ENCODE measurements around the gene SGTB.

Gene SGTB, protein sequence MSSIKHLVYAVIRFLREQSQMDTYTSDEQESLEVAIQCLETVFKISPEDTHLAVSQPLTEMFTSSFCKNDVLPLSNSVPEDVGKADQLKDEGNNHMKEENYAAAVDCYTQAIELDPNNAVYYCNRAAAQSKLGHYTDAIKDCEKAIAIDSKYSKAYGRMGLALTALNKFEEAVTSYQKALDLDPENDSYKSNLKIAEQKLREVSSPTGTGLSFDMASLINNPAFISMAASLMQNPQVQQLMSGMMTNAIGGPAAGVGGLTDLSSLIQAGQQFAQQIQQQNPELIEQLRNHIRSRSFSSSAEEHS

DNA sequence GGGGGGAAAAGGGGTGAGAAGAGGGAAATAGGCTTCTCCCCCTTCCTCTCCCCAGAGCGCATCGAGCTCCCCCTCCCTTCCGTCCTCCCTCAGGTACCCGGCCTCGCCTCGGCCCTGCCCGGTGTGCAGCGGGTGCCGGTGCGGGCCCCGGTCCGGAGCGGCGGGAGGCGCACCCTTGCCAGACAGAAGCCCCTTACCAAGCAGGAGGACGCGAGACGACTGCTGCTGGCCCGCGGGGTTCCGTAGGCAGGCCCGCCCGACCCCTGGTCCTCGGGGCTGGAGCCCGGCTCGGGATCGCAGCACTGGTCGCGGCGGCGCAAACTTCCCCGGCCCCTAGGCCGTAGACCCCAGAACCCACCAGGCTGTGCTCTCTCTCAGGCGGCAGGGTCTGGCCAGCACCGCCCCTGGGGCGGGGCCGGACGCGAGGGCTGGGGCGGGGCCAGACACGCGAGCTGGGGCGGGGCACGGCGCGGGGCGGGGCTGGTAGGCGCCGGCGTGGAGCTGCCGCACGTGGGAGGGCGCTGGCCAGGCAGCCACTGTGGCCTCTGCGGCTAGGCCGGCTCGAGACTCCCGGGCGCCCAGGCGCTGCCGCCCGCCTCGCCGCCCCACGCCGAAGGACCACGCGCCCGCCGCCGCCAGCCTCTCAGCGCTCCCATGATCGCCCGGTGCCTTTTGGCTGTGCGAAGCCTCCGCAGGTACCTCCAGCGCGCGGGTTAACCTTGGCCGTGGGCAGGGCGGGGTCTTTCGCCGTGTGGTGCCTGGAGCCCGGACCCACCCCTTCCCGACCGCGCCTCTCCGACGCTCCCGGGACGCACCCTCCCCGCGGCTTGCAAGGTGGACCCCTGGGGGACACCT lies at the start of gene SGTB, which contains the start of gene NLN:
Gene SGTB (minus strand): TSS at position 390 of the 855 bp plus-strand sequence. CDS start 1,302 bp downstream, outside the sequence.
Gene NLN (plus strand): TSS at position 486 of the 855 bp plus-strand sequence. CDS start 169 bp downstream, at position 655.
- peak; percentile 51 for DNase-seq (ENCODE audit: low read depth)

DNA sequence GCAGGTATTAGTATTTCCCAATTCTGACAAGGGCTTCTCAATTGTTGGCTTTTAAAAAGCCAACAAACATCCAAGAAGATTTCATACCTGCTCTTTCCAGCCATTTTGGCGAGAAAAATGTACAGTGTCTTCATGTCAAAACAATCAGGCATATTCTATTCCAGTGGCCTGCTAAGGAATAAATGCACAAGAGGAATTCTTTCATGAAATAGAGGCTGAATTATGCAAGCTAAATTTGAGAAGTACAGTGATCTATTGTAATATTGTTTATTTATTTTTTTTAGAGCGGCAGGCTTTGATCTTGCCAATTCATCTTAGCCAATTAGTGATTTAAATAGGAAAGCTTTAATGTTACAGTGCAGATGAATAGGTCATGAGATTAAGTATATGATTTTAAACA lies 49.4 kb upstream of the SGTB start:
- DNase-seq (ENCODE audit: low read depth), result no peak

DNA sequence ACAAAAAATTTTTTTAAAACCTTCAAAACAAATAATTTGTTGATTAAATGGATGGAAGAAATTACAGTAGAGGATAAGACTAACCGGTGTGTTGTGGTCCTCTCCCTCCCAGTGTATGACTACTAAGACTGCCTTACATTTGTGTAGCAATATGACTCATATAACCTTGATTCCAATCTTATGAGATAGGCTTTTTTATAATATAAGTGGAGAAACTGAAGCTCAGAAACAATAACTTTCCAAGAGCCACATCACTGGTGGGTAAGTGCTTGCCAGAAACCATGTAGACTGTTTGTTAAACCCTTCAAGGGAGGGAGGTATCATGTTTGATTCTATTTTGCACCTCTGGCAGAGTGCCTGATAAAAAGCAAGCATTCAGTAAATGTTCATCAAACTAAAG lies 47.6 kb upstream of the SGTB start:
- DNase-seq (ENCODE audit: low read depth), result peak; percentile 81

DNA sequence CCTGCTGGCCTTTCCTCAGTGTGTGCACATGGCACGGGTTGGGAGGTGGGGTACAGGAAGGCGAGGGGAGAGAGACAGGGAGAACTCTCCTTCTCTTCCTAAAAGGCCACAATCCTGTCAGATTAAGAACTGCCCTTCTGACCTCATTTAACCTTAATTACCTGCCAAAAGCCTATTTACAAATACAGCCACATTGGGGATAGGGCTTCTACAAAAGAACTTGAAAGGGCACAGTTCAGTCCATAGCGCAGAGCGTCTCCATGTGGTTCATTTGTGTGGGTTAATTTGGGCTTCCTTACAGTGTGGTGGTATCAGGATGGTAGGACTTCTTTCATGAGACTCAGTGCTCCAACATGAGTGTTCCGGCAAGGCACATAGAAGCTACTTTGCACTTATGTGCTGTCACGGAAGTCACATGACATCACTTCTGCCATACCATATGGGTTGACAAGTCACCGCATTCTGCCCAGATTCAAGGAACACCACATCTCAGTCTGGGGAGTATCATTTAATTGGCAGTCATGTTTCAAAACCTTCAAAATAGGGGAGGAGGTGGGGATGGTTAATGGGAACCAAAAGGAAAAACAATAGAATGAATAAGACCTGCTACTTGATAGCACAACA lies 46.9 kb upstream of the SGTB start:
- no peak for DNase-seq (ENCODE audit: low read depth)

DNA sequence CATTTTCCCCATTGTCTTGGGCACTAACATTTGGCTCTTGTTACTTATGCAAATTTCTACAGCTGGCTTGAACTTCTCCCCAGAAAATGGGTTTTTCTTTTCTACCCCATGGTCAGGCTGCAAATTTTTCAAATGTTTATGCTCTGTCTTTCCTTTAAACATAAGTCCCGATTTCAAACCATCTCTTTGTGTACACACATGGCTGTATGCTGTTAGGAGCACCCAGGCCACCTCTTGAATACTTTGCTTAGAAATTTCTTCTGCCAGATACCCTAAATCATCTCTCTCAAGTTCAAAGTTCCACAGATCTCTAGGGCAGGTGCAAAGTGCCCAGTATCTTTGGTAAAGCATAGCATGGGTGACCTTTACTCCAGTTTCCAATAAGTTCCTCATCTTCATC lies 45.7 kb upstream of the SGTB start:
- no peak for DNase-seq (ENCODE audit: low read depth)

DNA sequence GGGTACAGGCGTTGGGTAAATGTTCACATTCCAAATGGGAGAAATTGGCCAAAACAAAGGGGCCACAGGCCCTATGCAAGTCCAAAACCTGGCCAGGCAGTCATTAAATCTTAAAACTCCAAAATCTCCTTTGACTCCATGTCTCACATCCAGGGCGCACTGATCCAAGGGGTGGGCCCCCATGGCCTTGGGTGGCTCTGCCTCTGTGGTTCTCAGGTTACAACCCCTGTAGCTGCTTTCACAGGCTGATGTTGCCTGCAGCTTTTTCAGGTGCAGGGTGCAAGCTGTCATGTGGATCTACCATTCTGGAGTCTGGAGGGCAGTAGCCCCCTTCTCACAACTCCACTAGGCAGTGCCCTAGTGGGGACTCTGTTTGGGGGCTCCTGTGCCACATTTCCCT lies 44.9 kb upstream of the SGTB start:
- DNase-seq (ENCODE audit: low read depth), result no peak

DNA sequence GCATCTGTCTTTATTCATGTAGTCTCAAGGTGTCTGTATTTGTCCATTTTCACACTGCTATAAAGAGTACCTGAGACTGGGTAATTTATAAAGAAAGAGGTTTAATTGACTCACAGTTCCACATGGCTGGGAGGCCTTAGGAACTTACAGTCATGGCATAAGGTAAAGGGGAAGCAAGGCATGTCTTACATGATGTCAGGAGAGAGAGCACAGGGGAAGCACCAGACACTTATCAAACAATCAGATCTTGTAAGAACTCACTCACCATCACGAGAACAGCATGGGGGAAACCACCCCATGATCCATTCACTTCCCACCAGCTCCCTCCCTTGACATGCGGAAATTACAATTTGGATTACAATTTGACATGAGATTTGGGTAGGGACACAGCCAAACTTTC lies 44.3 kb upstream of the SGTB start:
- no peak for DNase-seq (ENCODE audit: low read depth)

DNA sequence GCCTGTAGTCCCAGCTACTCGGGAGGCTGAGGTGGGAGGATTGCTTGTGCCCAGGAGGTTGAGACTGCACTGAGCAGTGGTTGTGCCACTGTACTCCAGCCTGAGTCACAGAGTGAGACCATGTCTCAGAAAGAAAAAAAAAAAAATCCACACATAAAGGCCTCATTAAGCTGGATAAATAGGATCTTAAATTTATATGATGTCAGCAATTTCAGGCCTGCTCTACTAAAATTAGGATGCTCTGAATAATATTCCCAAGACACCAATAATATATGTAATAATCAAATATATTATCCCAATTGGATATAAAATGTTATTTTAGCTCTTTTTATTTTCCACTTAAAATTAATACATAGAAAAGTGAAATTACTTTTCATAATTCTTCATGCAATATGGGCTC lies 43.7 kb upstream of the SGTB start:
- DNase-seq (ENCODE audit: low read depth), result no peak

DNA sequence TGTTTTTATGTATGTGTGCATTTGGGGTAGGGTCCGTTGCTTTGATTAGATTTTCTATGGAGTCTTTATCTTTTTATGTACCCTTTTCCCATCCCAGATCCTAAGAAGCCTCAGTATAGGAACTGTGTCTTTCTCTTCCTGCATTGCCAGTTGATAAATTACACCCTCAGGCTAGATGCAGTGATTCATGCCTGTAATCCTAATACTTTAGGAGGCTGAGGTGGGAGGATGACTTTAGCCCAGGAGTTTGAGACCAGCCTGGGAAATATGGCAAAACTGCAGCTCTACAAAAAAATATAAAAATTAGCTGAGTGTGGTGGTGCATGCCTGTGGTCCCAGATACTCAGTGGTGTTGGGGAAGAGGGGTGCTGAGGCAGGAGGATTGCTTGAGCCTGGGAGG lies 40.3 kb upstream of the SGTB start:
- DNase-seq (ENCODE audit: low read depth), result peak; percentile 17

DNA sequence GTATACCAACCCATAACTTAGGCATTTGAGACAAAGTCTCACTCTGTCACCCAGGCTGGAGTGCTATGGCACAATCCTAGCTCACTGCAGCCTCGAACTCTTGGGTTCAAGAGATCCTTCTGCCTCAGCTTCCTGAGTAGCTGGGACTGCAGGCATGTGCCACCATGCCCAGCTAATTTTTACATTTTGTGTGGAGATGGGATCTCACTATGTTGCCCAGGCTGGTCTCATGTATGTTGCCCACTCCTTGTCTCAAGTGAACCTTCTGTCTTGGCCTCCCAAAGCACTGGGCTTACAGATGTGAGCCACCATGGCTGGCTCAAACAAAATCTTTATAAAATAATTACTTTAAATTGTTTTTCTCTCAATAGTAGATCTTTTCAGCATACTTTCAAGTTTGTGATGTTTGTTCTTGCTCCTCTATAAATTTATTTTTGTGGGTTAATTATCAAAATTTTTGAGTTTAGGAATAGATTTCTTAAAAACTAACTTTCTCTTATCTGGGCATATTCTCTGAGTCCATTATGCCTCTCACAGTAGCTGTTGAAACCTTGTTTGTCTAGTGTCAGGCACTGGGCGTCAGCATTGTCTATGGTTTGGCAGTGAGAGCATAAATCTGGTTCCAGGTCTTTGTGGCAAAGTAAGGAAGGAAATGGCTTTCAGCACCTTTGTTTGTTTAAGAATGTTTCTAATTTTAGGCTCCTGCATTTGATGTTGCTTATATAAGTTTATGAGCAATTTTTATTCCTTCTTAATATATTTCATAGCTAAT lies 38.8 kb upstream of the SGTB start:
- peak; percentile 38 for DNase-seq (ENCODE audit: low read depth)

DNA sequence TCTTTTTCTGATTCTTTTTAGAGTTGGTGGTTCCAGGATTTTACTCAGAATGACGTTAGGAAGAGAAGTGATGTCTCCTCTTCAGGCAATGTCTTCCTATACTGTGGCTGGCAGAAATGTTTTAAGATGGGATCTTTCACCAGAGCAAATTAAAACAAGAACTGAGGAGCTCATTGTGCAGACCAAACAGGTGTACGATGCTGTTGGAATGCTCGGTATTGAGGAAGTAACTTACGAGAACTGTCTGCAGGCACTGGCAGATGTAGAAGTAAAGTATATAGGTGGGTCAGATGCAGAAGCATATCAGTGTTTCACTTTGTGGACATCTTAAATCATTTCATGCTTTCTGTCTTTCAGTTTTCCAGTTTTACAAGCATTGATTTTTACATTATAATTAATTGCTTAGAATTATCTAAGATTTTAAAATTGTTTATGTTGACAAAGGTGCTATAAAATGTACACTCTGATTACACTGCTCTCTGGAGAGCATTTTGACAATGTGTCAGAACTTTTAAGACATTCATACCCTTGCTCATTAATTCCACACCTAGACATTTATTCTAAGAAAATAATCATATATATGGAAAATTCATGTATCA lies 36.7 kb upstream of the SGTB start:
- no peak for DNase-seq (ENCODE audit: low read depth)

DNA sequence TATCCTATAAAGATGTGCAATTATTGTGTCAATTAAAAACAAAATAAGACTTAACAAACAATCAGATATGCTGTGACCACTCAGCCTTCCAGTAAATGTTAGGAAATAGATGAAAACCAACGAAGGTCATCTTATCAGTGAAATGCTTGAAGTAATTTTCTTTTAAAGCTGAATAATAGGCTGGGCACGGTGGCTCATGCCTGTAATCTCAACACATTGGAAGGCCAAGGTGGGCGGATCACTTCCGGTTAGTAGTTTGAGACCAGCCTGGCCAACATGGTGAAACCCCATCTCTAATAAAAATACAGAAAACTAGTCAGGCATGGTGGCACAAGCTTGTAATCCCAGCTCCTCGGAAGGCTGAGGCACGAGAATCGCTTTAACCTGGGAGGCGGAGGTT lies 31.3 kb upstream of the SGTB start:
- peak; percentile 70 for DNase-seq (ENCODE audit: low read depth)

DNA sequence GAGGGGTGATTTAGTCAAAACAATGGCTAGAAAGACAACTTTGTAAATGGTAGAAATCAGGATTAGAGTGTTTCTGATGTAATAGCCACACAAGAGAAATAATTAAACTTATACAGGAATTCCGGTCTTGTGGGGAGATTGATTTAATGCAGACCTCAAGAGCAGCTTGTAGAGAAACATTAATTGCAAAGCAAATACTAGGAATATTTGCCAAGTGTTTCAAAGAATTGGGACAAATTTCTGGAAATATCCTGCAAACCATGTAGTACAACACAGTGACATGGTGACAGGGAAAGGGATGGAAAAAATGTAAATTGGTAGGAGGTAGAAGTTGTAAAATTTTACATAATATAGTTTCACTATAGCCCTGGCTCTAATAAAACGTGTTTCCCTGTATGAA lies 29.0 kb upstream of the SGTB start:
- DNase-seq (ENCODE audit: low read depth), result no peak

DNA sequence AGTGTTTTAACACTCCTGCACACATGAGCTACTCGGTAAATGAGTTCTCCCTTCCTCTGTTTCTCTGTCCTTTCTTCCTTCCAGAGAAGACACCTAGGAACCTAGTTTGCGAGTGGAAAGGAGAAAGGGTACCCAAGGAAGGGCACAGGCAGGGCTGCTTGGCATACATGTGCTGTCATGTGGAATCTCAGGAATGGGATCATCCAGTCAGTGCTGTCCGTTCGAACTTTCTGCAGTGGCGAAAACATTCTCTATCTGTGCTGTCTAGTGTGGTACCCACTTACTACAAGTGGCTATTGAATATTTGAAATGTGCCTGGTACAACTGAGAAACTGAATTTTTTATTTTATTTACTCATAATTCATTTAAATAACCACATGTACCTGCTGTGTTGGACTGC lies 28.0 kb upstream of the SGTB start:
- no peak for DNase-seq (ENCODE audit: low read depth)

DNA sequence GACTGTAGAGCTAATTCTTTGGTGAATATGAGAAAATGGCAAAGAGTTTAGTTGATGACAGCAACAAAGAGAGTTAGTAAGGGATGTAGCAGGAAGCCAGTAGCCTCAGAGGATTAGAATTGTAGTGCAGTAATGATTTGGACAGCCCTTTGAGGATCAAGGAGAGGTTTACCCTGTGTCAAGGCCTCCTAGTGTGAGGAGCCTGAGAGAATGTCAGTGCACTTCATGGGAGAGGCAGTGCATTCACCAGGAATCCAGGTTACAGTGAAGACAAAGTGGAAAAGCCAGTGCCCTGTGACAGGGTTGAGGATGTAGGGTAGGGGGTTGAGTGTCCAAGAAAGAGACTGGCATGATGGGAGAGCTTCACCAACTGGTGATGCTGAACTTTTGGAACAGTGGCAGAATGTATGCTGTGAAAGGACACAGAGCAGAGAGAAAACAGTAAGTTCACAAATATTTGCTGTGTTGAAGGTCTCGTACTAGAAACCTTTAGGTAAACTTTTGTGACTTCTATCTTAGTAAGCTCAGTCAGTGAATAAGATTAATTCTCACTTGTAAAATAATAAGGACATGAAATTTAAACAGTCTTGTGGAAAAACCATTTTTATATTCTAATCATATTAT lies 27.4 kb upstream of the SGTB start:
- no peak for DNase-seq (ENCODE audit: low read depth)

DNA sequence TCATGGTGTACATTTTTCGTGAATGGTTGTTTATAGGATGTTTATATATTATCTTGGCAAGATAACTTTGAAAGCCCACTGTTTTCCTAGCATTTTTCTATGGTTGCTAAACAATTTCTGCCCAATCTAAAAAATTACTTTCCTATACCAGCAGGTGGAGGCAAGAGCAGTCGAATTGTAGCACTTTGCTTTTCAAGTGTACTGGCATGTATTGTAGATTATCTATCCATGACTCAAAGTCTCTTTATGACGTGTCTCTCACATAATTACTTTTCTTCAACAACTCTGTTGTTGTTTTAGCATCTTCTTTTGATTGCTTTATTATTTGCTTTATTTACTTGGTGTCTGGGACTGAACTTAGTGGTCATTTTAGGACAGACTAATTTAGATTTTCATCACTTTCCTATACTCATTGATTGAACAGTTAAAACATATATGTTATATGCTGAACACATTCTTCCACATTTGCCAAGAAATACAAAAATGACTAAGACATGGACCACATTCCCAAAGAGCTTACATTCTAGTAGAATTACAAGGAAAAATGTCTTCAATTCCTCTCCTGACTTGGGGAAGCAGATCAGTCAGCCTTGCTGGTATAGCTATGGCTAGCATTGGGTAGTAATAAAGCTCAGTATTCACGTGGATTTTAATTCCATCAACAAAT lies 20.8 kb upstream of the SGTB start:
- DNase-seq (ENCODE audit: low read depth), result peak; percentile 81

DNA sequence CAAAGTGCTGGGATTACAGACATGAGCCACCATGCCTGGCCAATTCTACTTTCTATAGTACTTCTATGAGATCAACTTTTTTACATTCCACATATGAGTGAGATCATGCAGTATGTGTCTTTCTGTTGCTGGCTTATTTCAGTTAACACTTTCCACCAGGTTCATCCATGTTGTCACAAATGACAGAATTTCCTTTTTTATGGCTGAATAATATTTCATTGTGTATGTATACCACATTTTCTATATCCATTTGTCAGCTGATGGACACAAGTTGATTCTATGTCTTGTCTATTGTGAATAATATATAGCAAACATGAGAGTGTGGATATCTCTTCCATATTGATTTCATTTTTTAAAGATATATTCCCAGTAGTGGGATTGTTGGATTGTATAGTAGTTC lies 17.3 kb upstream of the SGTB start:
- DNase-seq (ENCODE audit: low read depth), result no peak

DNA sequence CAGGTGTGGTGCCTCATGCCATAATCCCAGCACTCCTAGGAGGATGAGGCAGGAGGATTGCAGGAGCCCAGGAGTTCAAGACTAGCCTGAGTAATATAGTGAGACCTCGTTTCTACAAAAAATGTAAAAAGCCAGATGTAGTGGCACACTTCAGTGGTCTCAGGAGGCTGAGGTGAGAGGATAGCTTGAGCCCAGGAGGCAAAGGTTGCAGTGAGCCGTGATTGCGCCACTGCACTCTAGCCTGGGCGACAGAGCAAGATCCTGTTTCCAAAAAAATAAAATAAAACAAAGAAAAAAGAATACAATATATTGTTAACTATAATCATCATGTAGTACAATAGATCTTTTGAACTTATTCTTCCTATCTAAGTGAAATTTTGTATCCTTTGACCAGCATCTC lies 16.4 kb upstream of the SGTB start:
- DNase-seq (ENCODE audit: low read depth), result no peak

DNA sequence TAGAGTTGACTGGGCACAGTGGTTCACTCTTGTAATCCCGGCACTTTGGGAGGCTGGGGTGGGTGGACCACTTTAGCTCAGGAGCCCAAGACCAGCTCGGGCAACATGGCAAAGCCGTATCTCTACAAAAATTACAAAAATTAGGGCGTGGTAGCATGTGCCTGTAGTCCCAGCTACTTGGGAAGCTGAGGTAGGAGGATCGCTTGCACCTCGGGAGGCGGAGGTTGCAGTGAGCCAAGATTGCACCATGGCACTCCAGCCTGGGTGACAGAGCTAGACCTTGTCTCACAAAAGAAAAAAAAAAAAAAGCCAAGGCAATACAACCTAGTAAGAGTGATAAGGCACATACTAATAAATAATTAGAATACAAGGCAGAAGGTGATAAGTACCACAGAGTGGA lies 15.9 kb upstream of the SGTB start:
- no peak for DNase-seq (ENCODE audit: low read depth)

DNA sequence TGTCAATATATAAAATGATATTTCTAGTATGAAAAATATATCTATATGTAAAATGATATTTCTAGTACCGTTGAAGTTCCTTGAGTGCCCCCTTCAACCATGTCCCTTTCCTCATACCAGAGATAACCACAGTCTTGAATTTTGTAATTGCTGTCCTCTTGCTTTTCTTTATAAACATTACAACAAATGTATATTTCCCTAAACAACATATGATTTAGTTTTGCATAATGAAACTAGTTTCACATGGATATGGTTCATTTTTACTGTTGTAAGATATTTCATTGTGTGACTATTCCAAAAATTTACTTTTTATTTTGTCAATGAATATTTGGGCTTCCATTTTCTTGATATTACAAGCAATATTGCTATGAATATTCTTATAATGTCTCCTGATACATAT lies 14.1 kb upstream of the SGTB start:
- no peak for DNase-seq (ENCODE audit: low read depth)

DNA sequence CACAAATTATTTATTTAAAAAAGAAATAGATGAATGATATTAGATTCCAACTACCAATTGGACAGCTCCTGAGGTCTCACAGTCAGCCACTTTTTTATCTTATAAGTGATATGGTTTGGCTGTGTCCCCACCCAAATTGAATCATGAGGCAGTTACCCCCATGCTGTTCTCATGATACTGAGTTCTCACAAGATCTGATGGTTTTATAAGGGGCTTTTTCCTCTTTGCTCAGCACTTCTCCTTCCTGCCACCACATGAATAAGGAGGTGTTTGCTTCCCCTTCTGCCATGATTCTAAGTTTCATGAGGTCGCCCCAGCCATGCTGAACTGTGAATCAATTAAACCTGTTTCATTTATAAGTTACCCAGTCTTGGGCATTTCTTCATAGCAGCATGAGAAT lies 13.0 kb upstream of the SGTB start:
- no peak for DNase-seq (ENCODE audit: low read depth)
